ENCODE measurements around the gene NKAIN1. TPM values are rescaled to one million over a fixed set of nuclear protein-coding genes. Genes with fewer than 3 reads are reported as not detected.
"Not testable (repeated sequence)": the region's sequence is repeated elsewhere in the genome, so short reads cannot be mapped to it uniquely, and the experiment has no call there.

The NKAIN1 gene
- polyA plus RNA-seq (ENCODE audit: insufficient read length in 12 of 12) = 1 to 10 TPM in 9 of 12 donors, under 1 TPM in 2, not detected in 1; 0.90 to 9.1 (median 1.9) TPM
- long read RNA-seq, donor 1, partial matches to known transcripts = 0 of 4 reads
- long read RNA-seq, donor 1, other reads (novel, unspliced or antisense) = 0 of 4 reads
- long read RNA-seq, donor 2 = 0 reads
- long read RNA-seq, donor 3 = 0 reads
- long read RNA-seq, donor 4 = 0 reads
- long read RNA-seq, donor 5 = 0 reads
- long read RNA-seq, donor 6 = 0 reads
- long read RNA-seq, donor 7 = 0 reads
- long read RNA-seq, donor 8 = 0 reads
- long read RNA-seq, donor 9 = 0 reads
- long read RNA-seq, donor 10 = 0 reads
- long read RNA-seq, donor 11 = 0 reads

GRCh38 chr1:31239653-31240241 is at the start of gene NKAIN1:
TSS of gene NKAIN1 (minus strand) at chr1:31239887. CDS start at chr1:31239547, 340 bp downstream.
- DNase-seq = no peak

- DNase-seq = no peak
Measured at GRCh38 chr1:31289021-31289420, 49.3 kb upstream of the NKAIN1 start.

- DNase-seq = not testable (repeated sequence)
Measured at GRCh38 chr1:31287791-31288190, 48.1 kb upstream of the NKAIN1 start.

GRCh38 chr1:31282426-31282825 is 42.7 kb upstream of the NKAIN1 start:
- not testable (repeated sequence) for DNase-seq

GRCh38 chr1:31273619-31274018 is 33.9 kb upstream of the NKAIN1 start:
- DNase-seq = no peak

GRCh38 chr1:31272369-31272768 is 32.7 kb upstream of the NKAIN1 start:
- DNase-seq = no peak

- DNase-seq = no peak
Measured at GRCh38 chr1:31266547-31266946, 26.9 kb upstream of the NKAIN1 start.

- DNase-seq = no peak
Measured at GRCh38 chr1:31264790-31265386, 25.2 kb upstream of the NKAIN1 start.

GRCh38 chr1:31263408-31263807 is 23.7 kb upstream of the NKAIN1 start:
- no peak for DNase-seq

GRCh38 chr1:31262393-31262792 is 22.7 kb upstream of the NKAIN1 start:
- DNase-seq = not testable (repeated sequence)

- no peak for DNase-seq
Measured at GRCh38 chr1:31261916-31262315, 22.2 kb upstream of the NKAIN1 start.

- DNase-seq = no peak
Measured at GRCh38 chr1:31259746-31260145, 20.1 kb upstream of the NKAIN1 start.

- DNase-seq = no peak
Measured at GRCh38 chr1:31258581-31258980, 18.9 kb upstream of the NKAIN1 start.

- no peak for DNase-seq
Measured at GRCh38 chr1:31257213-31257612, 17.5 kb upstream of the NKAIN1 start.

- no peak for DNase-seq
Measured at GRCh38 chr1:31249854-31250253, 10.2 kb upstream of the NKAIN1 start.

GRCh38 chr1:31248276-31248675 is 8.6 kb upstream of the NKAIN1 start:
- DNase-seq = no peak

GRCh38 chr1:31244326-31244725 is 4.6 kb upstream of the NKAIN1 start:
- DNase-seq = no peak

GRCh38 chr1:31243501-31244286 is 4.0 kb upstream of the NKAIN1 start:
- DNase-seq = no peak

- no peak for DNase-seq
Measured at GRCh38 chr1:31241321-31241720, 1.6 kb upstream of the NKAIN1 start.

GRCh38 chr1:31238986-31239613 is 587 bp downstream of the NKAIN1 start:
- DNase-seq = no peak

GRCh38 chr1:31238612-31238985 is 1.1 kb downstream of the NKAIN1 start:
- DNase-seq = no peak

- DNase-seq = no peak
Measured at GRCh38 chr1:31234870-31235269, 4.8 kb downstream of the NKAIN1 start.
